Vagina (tissue), 2 donors: ENCODE data around the gene CAMTA2.

Experiments used
- CTCF ChIP-seq, 3 experiments: fragments of 450-650 bp in 2 of 3; fragments of 200-600 bp in 1 of 3; sonication (generic) in 1 of 3; IDR thresholded peaks; one replicate each; pipeline ENCODE4 v1.5.1; 2017 to 2019; ENCODE audit warnings: antibody characterized with exemption in 3 of 3, mild to moderate bottlenecking in 2 of 3, moderate library complexity in 2 of 3
- POLR2AphosphoS5 ChIP-seq, 2 donors: sonication (generic); formaldehyde crosslinking; IDR thresholded peaks; one replicate each; pipeline ENCODE4 v1.9.0; 2017; ENCODE audit warnings: antibody characterized with exemption in 2 of 2, mild to moderate bottlenecking in 2 of 2, low read depth in 1 of 2; ENCODE audit not compliant: insufficient read depth in 1 of 2

GRCh38 chr17:5023588-5024147 is 36.2 kb upstream of the CAMTA2 start:
- TF ChIP-seq POLR2AphosphoS5 (IDR thresholded peaks at IDR 0.05; ENCODE audit: insufficient read depth in 1 of 2, low read depth in 1 of 2) = no peak
- no peak for TF ChIP-seq CTCF (IDR thresholded peaks at IDR 0.05)
